Measurements from ENCODE around the gene ACADSB. TPM values are rescaled to one million over a fixed set of nuclear protein-coding genes. Genes with fewer than 3 reads are reported as not detected.

ACADSB gene
- total and polyA plus RNA-seq, 2 experiments from 2014 or later: 40.6 to 50.6 TPM

GRCh38 chr10:123087348-123087747 is 78.5 kb downstream of the ACADSB start:
- no peaks in the 10 kb centered on the region for H3K36me3 ChIP-seq (replicated peaks; ENCODE audit: insufficient read depth, low read depth)
- H3K4me3 ChIP-seq: no peak overlapping the region
- H3K9me2 ChIP-seq (replicated peaks; ENCODE audit: insufficient read depth): no peaks in the 10 kb centered on the region
- peaks cover 5% of the 10 kb centered on the region for H3K27me3 ChIP-seq
- no peaks in the 10 kb centered on the region for H3K9me3 ChIP-seq (ENCODE audit: low read depth)
- no peak overlapping the region for H3K4me2 ChIP-seq
- DNase-seq (ENCODE audit: low spot score): no peak
- H4K20me1 ChIP-seq (ENCODE audit: insufficient read depth, poor library complexity, severe bottlenecking): no peaks in the 10 kb centered on the region
- TF ChIP-seq EZH2 (IDR thresholded peaks at IDR 0.05; ENCODE audit: borderline replicate concordance): no peak
- TF ChIP-seq, protein P1, sequence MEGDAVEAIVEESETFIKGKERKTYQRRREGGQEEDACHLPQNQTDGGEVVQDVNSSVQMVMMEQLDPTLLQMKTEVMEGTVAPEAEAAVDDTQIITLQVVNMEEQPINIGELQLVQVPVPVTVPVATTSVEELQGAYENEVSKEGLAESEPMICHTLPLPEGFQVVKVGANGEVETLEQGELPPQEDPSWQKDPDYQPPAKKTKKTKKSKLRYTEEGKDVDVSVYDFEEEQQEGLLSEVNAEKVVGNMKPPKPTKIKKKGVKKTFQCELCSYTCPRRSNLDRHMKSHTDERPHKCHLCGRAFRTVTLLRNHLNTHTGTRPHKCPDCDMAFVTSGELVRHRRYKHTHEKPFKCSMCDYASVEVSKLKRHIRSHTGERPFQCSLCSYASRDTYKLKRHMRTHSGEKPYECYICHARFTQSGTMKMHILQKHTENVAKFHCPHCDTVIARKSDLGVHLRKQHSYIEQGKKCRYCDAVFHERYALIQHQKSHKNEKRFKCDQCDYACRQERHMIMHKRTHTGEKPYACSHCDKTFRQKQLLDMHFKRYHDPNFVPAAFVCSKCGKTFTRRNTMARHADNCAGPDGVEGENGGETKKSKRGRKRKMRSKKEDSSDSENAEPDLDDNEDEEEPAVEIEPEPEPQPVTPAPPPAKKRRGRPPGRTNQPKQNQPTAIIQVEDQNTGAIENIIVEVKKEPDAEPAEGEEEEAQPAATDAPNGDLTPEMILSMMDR (IDR thresholded peaks at IDR 0.05; ENCODE audit: poor library complexity): no peak
- TF ChIP-seq EZH2phosphoT487 (IDR thresholded peaks at IDR 0.05; ENCODE audit: low read depth, severe bottlenecking, unreplicated experiment): no peak
- H3K79me2 ChIP-seq: no peaks in the 10 kb centered on the region
- no peak overlapping the region for H3K27ac ChIP-seq
- WGBS (ENCODE audit: low lambda C conversion rate, missing lambda C conversion rate): 93% methylated on average over 4 of the region's 4 CpGs
- H3K4me1 ChIP-seq (ENCODE audit: insufficient read depth): no peaks in the 10 kb centered on the region
- no peak overlapping the region for H2AFZ ChIP-seq

DNA sequence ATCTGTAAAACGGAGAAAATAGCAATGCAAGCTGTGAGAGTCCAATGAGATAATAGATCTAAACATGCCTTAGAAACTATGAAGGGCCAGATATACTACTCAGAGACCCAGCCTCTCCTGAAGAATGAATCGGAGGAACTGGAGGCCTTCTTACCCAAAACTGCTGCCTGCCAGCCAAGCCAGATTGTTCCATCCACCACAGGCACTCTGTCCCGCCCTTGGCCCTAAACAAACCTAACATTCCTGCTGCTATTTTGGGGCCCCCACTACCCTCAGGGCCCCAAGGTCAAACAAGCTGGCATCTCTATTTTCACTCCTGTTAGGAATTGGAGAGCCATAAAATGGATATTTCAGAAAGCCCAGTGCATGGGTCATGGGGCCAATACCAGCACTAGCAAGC is 79.0 kb downstream of the ACADSB start:
- TF ChIP-seq EZH2 (IDR thresholded peaks at IDR 0.05; ENCODE audit: borderline replicate concordance): no peak
- no peak for TF ChIP-seq EZH2phosphoT487 (IDR thresholded peaks at IDR 0.05; ENCODE audit: low read depth, severe bottlenecking, unreplicated experiment)
- TF ChIP-seq, protein P1 (IDR thresholded peaks at IDR 0.05; ENCODE audit: poor library complexity): no peak
- no peak overlapping the region for H2AFZ ChIP-seq
- H3K27me3 ChIP-seq: peaks cover 5% of the 10 kb centered on the region
- DNase-seq (ENCODE audit: low spot score): no peak
- H3K9me2 ChIP-seq (replicated peaks; ENCODE audit: insufficient read depth): no peaks in the 10 kb centered on the region
- no peaks in the 10 kb centered on the region for H3K79me2 ChIP-seq
- no peaks in the 10 kb centered on the region for H3K4me1 ChIP-seq (ENCODE audit: insufficient read depth)
- H3K36me3 ChIP-seq (replicated peaks; ENCODE audit: insufficient read depth, low read depth): no peaks in the 10 kb centered on the region
- no peak overlapping the region for H3K4me2 ChIP-seq
- WGBS (ENCODE audit: low lambda C conversion rate, missing lambda C conversion rate): 55% methylated on average over 3 of the region's 3 CpGs
- no peaks in the 10 kb centered on the region for H4K20me1 ChIP-seq (ENCODE audit: insufficient read depth, poor library complexity, severe bottlenecking)
- no peak overlapping the region for H3K27ac ChIP-seq
- no peak overlapping the region for H3K4me3 ChIP-seq
- H3K9me3 ChIP-seq (ENCODE audit: low read depth): no peaks in the 10 kb centered on the region

DNA sequence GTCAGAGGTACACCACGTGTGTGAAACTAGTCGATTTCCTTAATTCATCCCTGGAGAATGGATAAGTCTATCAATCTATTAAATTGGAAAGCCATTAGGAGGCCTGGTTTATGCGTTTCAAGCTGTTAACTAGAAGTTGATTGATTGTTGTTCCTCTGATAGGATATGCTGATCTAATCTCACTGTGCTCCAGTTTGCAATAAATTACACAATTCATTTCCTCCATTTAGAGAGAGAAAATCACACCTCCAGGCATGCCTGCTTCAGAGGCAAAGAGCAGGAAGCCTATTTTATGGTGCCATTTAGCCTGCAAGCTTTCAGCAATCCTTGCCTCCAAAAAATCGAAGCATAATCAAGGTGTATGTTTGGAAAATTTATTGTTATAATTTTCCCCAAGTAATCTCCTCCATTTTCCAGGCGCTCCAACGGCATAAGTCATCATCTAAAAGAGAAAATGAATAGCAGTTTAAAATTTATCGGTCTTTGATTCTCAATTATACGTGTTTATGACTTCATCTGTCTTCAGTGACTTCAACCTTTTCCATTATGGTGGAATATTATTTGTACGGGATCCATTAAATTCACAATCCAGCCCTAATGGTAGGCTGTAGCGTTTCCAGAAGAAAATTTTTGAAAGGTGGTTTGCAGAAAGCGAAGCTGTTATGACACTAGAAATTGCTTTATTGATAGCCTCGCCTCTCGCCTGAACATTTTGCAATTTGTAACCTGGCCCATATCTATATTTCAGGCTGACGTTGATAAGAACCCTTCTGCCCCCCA is 84.0 kb downstream of the ACADSB start:
- Histone ChIP-seq H3K9me2 (replicated peaks; ENCODE audit: insufficient read depth) (no peaks in the 10 kb centered on the region), H3K27me3 (peaks cover 9% of the 10 kb centered on the region), H3K4me1 (ENCODE audit: insufficient read depth) (no peaks in the 10 kb centered on the region), H3K36me3 (replicated peaks; ENCODE audit: insufficient read depth, low read depth) (no peaks in the 10 kb centered on the region), H4K20me1 (ENCODE audit: insufficient read depth, poor library complexity, severe bottlenecking) (no peaks in the 10 kb centered on the region), H3K4me3 (no peak overlapping the region), H3K79me2 (no peaks in the 10 kb centered on the region), H2AFZ (no peak overlapping the region), H3K9me3 (ENCODE audit: low read depth) (no peaks in the 10 kb centered on the region), H3K27ac (no peak overlapping the region), H3K4me2 (no peak overlapping the region)
- WGBS (ENCODE audit: low lambda C conversion rate, missing lambda C conversion rate): 84% methylated on average over 14 of the region's 14 CpGs
- no peak for DNase-seq (ENCODE audit: low spot score)
- TF ChIP-seq, protein P1 (IDR thresholded peaks at IDR 0.05; ENCODE audit: poor library complexity): no peak
- TF ChIP-seq EZH2 (IDR thresholded peaks at IDR 0.05; ENCODE audit: borderline replicate concordance) (no peak), EZH2phosphoT487 (IDR thresholded peaks at IDR 0.05; ENCODE audit: low read depth, severe bottlenecking, unreplicated experiment) (no peak)

Data from hepatocyte (in vitro differentiated cells).